Measurements from ENCODE around the gene SLC44A4. TPM values are rescaled to one million over a fixed set of nuclear protein-coding genes. Genes with fewer than 3 reads are reported as not detected.

Gene SLC44A4
- total RNA-seq, 1 donor from 2014 or later: 1.7 TPM

Other genes starting within 250 kb of the SLC44A4 start
- 259 and 375 TPM in 2 replicates for gene BAG6, start 226.3 kb downstream of the SLC44A4 start, total RNA-seq
- not detected in 2 replicates for gene APOM, start 223.1 kb downstream of the SLC44A4 start, total RNA-seq
- gene C6orf47, start 218.2 kb downstream of the SLC44A4 start, total RNA-seq: 19.1 and 19.6 TPM in 2 replicates
- gene GPANK1, start 214.0 kb downstream of the SLC44A4 start, total RNA-seq: 13.0 and 14.5 TPM in 2 replicates
- 292 and 314 TPM in 2 replicates for gene CSNK2B, start 212.9 kb downstream of the SLC44A4 start, total RNA-seq
- 2.6 and 7.9 TPM in 2 replicates for gene LY6G5B, start 209.0 kb downstream of the SLC44A4 start, total RNA-seq
- gene LY6G5C, start 197.9 kb downstream of the SLC44A4 start, total RNA-seq: 3.7 and 4.1 TPM in 2 replicates
- gene ABHD16A, start 175.7 kb downstream of the SLC44A4 start, total RNA-seq: 35.7 and 49.2 TPM in 2 replicates
- gene LY6G6F, start 172.1 kb downstream of the SLC44A4 start, total RNA-seq: not detected in 2 replicates
- not detected in 2 replicates for gene LY6G6D, start 163.6 kb downstream of the SLC44A4 start, total RNA-seq
- not detected in 2 replicates for gene LY6G6C, start 157.3 kb downstream of the SLC44A4 start, total RNA-seq
- gene MPIG6B, start 155.6 kb downstream of the SLC44A4 start, total RNA-seq: not detected in 2 replicates
- gene DDAH2, start 149.7 kb downstream of the SLC44A4 start, total RNA-seq: 110 and 138 TPM in 2 replicates
- 541 and 655 TPM in 2 replicates for gene CLIC1, start 142.5 kb downstream of the SLC44A4 start, total RNA-seq
- 3.7 and 18.7 TPM in 2 replicates for gene MSH5, start 139.0 kb downstream of the SLC44A4 start, total RNA-seq
- gene SAPCD1, start 116.3 kb downstream of the SLC44A4 start, total RNA-seq: 3.3 and 3.9 TPM in 2 replicates
- 0.34 and 0.58 TPM in 2 replicates for gene VWA7, start 101.7 kb downstream of the SLC44A4 start, total RNA-seq
- 90.9 and 105 TPM in 2 replicates for gene VARS1, start 83.2 kb downstream of the SLC44A4 start, total RNA-seq
- gene LSM2, start 72.0 kb downstream of the SLC44A4 start, total RNA-seq: 45.3 and 74.3 TPM in 2 replicates
- 0.44 and 0.53 TPM in 2 replicates for gene HSPA1L, start 63.7 kb downstream of the SLC44A4 start, total RNA-seq
- gene HSPA1A, start 63.5 kb downstream of the SLC44A4 start, total RNA-seq: 140 and 161 TPM in 2 replicates
- 76.3 and 95.3 TPM in 2 replicates for gene HSPA1B, start 51.3 kb downstream of the SLC44A4 start, total RNA-seq
- gene NEU1, start 16.2 kb downstream of the SLC44A4 start, total RNA-seq: 82.6 and 83.5 TPM in 2 replicates
- gene EHMT2, start 18.7 kb upstream of the SLC44A4 start, total RNA-seq: 39.0 and 46.4 TPM in 2 replicates
- gene ZBTB12, start 23.1 kb upstream of the SLC44A4 start, total RNA-seq: 1.7 TPM in 2 replicates
- gene C2, start 48.7 kb upstream of the SLC44A4 start, total RNA-seq: not detected in 2 replicates
- 0.53 and 2.3 TPM in 2 replicates for gene CFB, start 67.1 kb upstream of the SLC44A4 start, total RNA-seq
- 101 and 117 TPM in 2 replicates for gene NELFE, start 80.0 kb upstream of the SLC44A4 start, total RNA-seq
- gene SKIC2, start 80.2 kb upstream of the SLC44A4 start, total RNA-seq: 42.1 and 46.3 TPM in 2 replicates
- gene DXO, start 93.1 kb upstream of the SLC44A4 start, total RNA-seq: 16.6 and 17.3 TPM in 2 replicates
- gene C4A, start 103.1 kb upstream of the SLC44A4 start, total RNA-seq: 1.3 and 1.8 TPM in 2 replicates
- gene C4B, start 135.8 kb upstream of the SLC44A4 start, total RNA-seq: 1.1 and 1.3 TPM in 2 replicates
- gene CYP21A2, start 159.4 kb upstream of the SLC44A4 start, total RNA-seq: not detected in 2 replicates
- 1.5 and 1.7 TPM in 2 replicates for gene TNXB, start 230.3 kb upstream of the SLC44A4 start, total RNA-seq
- gene ATF6B, start 249.2 kb upstream of the SLC44A4 start, total RNA-seq: 46.3 and 87.6 TPM in 2 replicates